DOHH2 (cell line): ENCODE data around the gene KMT2D.

Experiments used
- EZH2phosphoT487 ChIP-seq: fragments of 200-600 bp; sonication (generic); IDR thresholded peaks from 2 replicates; pipeline ENCODE4 v1.6.1; 2017; ENCODE audit warnings: borderline replicate concordance, mild to moderate bottlenecking, antibody characterized with exemption, low read length, moderate library complexity, mixed read lengths
- TF ChIP-seq, protein P1 (sequence below): fragments of 200-600 bp; sonication (generic); IDR thresholded peaks from one replicate; pipeline ENCODE4 v1.5.1; 2014; ENCODE audit warnings: antibody characterized with exemption, mild to moderate bottlenecking, low read depth, low read length; ENCODE audit not compliant: poor library complexity, severe bottlenecking

DNA sequence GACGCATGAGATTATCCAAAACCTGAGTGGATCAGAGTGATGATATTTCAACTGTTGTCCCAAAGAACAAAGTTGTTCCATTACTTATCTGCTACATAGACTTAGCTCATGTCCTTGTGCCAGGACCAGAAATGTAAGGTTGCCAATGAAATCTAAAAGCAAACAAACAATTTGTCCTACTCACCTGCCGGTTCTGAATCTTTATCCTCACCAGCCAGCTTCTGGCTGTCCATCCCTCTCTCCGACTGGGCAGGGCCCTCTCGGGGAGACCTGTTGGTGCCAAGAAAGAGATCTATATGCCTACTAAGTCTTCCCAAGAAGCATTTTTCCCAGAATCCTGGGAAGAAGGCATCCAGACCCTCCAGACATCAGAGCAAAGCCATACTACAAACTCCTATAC lies 5.5 kb downstream of the KMT2D start:
- TF ChIP-seq, protein P1, sequence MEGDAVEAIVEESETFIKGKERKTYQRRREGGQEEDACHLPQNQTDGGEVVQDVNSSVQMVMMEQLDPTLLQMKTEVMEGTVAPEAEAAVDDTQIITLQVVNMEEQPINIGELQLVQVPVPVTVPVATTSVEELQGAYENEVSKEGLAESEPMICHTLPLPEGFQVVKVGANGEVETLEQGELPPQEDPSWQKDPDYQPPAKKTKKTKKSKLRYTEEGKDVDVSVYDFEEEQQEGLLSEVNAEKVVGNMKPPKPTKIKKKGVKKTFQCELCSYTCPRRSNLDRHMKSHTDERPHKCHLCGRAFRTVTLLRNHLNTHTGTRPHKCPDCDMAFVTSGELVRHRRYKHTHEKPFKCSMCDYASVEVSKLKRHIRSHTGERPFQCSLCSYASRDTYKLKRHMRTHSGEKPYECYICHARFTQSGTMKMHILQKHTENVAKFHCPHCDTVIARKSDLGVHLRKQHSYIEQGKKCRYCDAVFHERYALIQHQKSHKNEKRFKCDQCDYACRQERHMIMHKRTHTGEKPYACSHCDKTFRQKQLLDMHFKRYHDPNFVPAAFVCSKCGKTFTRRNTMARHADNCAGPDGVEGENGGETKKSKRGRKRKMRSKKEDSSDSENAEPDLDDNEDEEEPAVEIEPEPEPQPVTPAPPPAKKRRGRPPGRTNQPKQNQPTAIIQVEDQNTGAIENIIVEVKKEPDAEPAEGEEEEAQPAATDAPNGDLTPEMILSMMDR: no peak
- no peak for TF ChIP-seq EZH2phosphoT487
